H1 (cell line): Measurements from ENCODE around the gene CGB7. TPM values are rescaled to one million over a fixed set of nuclear protein-coding genes. Genes with fewer than 3 reads are reported as not detected.
A peak's percentile ranks its signal among the peaks of the same experiment; 100 is the strongest.

Experiments
- CTCF ChIA-PET: fragments of 300-600 bp; sonication (Branson Sonifier 250); formaldehyde crosslinking; loops from one replicate; lab custom pipeline; 2021; ENCODE audit not compliant: partially characterized antibody; lab: Charles Lee
- POLR2A ChIA-PET: fragments of 300-600 bp; sonication (Branson Sonifier 250); formaldehyde crosslinking; loops from one replicate; lab custom pipeline; 2021; ENCODE audit warnings: inconsistent platforms; ENCODE audit not compliant: partially characterized antibody; lab: Charles Lee
- DNase-seq, 2 experiments: peaks; one replicate each; pipeline versions ENCODE4 v3.0.0 to v3.0.0-alpha.2; 2010 to 2022; ENCODE audit warnings: low spot score in 2 of 2, low read depth in 1 of 2, mixed read lengths in 1 of 2
- FAIRE-seq: peaks from 2 replicates; lab custom pipeline; 2011; peaks lifted over from hg19 to GRCh38; lab: Jason Lieb, UNC
- H2AFZ ChIP-seq: 2 replicates; pipeline ENCODE4 v1.8.1; 2012; ENCODE audit warnings: low read length, inconsistent platforms
- H2AK5ac ChIP-seq: 2 replicates; pipeline ENCODE4 v1.6.1; 2013; ENCODE audit warnings: low read depth, low read length
- H2BK120ac ChIP-seq: replicated peaks from 2 replicates; pipeline ENCODE3; 2013; ENCODE audit warnings: low read depth, low read length, inconsistent platforms
- H2BK12ac ChIP-seq: 2 replicates; pipeline ENCODE4 v1.6.1; 2013; ENCODE audit warnings: low read depth, low read length
- H2BK15ac ChIP-seq: 2 replicates; pipeline ENCODE4 v1.6.1; 2013; ENCODE audit warnings: low read length
- H2BK20ac ChIP-seq: 2 replicates; pipeline ENCODE4 v1.6.1; 2013; ENCODE audit warnings: low read length
- H2BK5ac ChIP-seq: 2 replicates; pipeline ENCODE4 v1.6.1; 2013; ENCODE audit warnings: low read depth, low read length
- H3K14ac ChIP-seq: 2 replicates; pipeline ENCODE4 v1.6.1; 2013; ENCODE audit warnings: inconsistent platforms; ENCODE audit not compliant: insufficient read length
- H3K18ac ChIP-seq: 2 replicates; pipeline ENCODE4 v1.6.1; 2013; ENCODE audit warnings: low read length; ENCODE audit errors: extremely low read depth
- H3K23ac ChIP-seq: 2 replicates; pipeline ENCODE4 v1.6.1; 2013; ENCODE audit warnings: inconsistent platforms; ENCODE audit not compliant: insufficient read length
- H3K23me2 ChIP-seq: 2 replicates; pipeline ENCODE4 v1.6.1; 2013; ENCODE audit warnings: low read depth, low read length
- H3K27ac ChIP-seq: 2 replicates; pipeline ENCODE4 v1.6.1; 2011; ENCODE audit warnings: low read depth, low read length, inconsistent platforms
- H3K27me3 ChIP-seq, 4 experiments: replicated peaks in 1 of 4; 1 replicate in 1 of 4; 2 replicates in 3 of 4; pipeline versions ENCODE4 v1.6.1 to v1.8.1; 2011 to 2013; ENCODE audit warnings: low read length in 3 of 4, mild to moderate bottlenecking in 3 of 4, inconsistent platforms in 2 of 4, mixed read lengths in 2 of 4, moderate library complexity in 1 of 4; ENCODE audit not compliant: control insufficient read depth in 3 of 4, insufficient read depth in 3 of 4; ENCODE audit errors: extremely low read depth in 1 of 4
- H3K36me3 ChIP-seq, 4 experiments: 2 replicates each; pipeline versions ENCODE4 v1.6.1 to v1.8.1; 2011 to 2013; ENCODE audit warnings: mild to moderate bottlenecking in 4 of 4, low read length in 3 of 4, moderate library complexity in 2 of 4, control low read depth in 1 of 4, inconsistent platforms in 1 of 4; ENCODE audit not compliant: insufficient read depth in 4 of 4, control insufficient read depth in 2 of 4
- H3K4ac ChIP-seq: replicated peaks from 2 replicates; pipeline ENCODE3; 2013; ENCODE audit warnings: low read length, low read depth, mixed read lengths, inconsistent platforms; ENCODE audit not compliant: insufficient read length
- H3K4me1 ChIP-seq, 4 experiments: replicated peaks in 1 of 4; 1 replicate in 1 of 4; 2 replicates in 3 of 4; pipeline versions ENCODE4 v1.6.1 to v1.8.1; 2011 to 2013; ENCODE audit warnings: low read length in 3 of 4, inconsistent platforms in 2 of 4, mixed read lengths in 1 of 4; ENCODE audit not compliant: insufficient read depth in 4 of 4, control insufficient read depth in 3 of 4
- H3K4me2 ChIP-seq, 2 experiments: 2 replicates each; pipeline versions ENCODE4 v1.6.1 to v1.8.1; 2011 to 2013; ENCODE audit warnings: low read depth in 2 of 2, low read length in 2 of 2, control low read depth in 1 of 2, inconsistent platforms in 1 of 2, mild to moderate bottlenecking in 1 of 2; ENCODE audit not compliant: insufficient read depth in 1 of 2
- H3K4me3 ChIP-seq, 4 experiments: fragments of 200-600, 300-600 bp in 1 of 4; sonication (generic), shearing (Covaris generic), sonication (Bioruptor Twin) in 1 of 4; 2 replicates each; pipeline versions ENCODE4 v1.5.1 to v1.8.1; 2011 to 2016; ENCODE audit warnings: low read length in 4 of 4, low read depth in 3 of 4, control low read depth in 2 of 4, inconsistent platforms in 2 of 4, mild to moderate bottlenecking in 2 of 4, mixed read lengths in 1 of 4, moderate library complexity in 1 of 4; ENCODE audit not compliant: insufficient read depth in 2 of 4; ENCODE audit errors: extremely low read depth in 1 of 4
- H3K56ac ChIP-seq: replicated peaks from 2 replicates; pipeline ENCODE3; 2013; ENCODE audit warnings: low read depth, mild to moderate bottlenecking, mixed read lengths, low read length, inconsistent platforms; ENCODE audit not compliant: insufficient read length
- H3K79me1 ChIP-seq: 2 replicates; pipeline ENCODE4 v1.6.1; 2013; ENCODE audit warnings: low read depth, low read length, control low read depth
- H3K79me2 ChIP-seq, 2 experiments: 2 replicates each; pipeline versions ENCODE4 v1.6.1 to v1.8.1; 2012 to 2013; ENCODE audit warnings: low read length in 2 of 2, mild to moderate bottlenecking in 2 of 2, inconsistent platforms in 1 of 2; ENCODE audit not compliant: insufficient read depth in 2 of 2, control insufficient read depth in 1 of 2
- H3K9ac ChIP-seq, 4 experiments: replicated peaks in 1 of 4; 1 replicate in 1 of 4; 2 replicates in 3 of 4; pipeline versions ENCODE4 v1.6.1 to v1.8.1; 2011 to 2013; ENCODE audit warnings: low read depth in 3 of 4, low read length in 3 of 4, control low read depth in 2 of 4, mild to moderate bottlenecking in 2 of 4, moderate library complexity in 2 of 4, inconsistent platforms in 1 of 4; ENCODE audit errors: extremely low read depth in 1 of 4
- H3K9me3 ChIP-seq, 2 experiments: 2 replicates each; pipeline versions ENCODE4 v1.6.1 to v1.8.1; 2012 to 2013; ENCODE audit warnings: mild to moderate bottlenecking in 2 of 2, moderate library complexity in 2 of 2, control low read depth in 1 of 2, inconsistent platforms in 1 of 2, low read depth in 1 of 2, low read length in 1 of 2, mixed read lengths in 1 of 2; ENCODE audit not compliant: insufficient read depth in 2 of 2
- H4K20me1 ChIP-seq, 2 experiments: replicated peaks in 1 of 2; 2 replicates each; pipeline versions ENCODE3 to v1.8.1; 2011 to 2013; ENCODE audit warnings: inconsistent platforms in 2 of 2, low read length in 2 of 2, mild to moderate bottlenecking in 1 of 2; ENCODE audit not compliant: insufficient read depth in 2 of 2, control insufficient read depth in 1 of 2
- H4K5ac ChIP-seq: 2 replicates; pipeline ENCODE4 v1.6.1; 2013; ENCODE audit warnings: low read length, low read depth, mixed read lengths, inconsistent platforms; ENCODE audit not compliant: insufficient read length
- H4K8ac ChIP-seq: 2 replicates; pipeline ENCODE4 v1.8.0; 2013; ENCODE audit warnings: mild to moderate bottlenecking, moderate library complexity, low read length, inconsistent platforms; ENCODE audit not compliant: insufficient read depth; ENCODE audit errors: extremely low read depth
- H4K91ac ChIP-seq: replicated peaks from 2 replicates; pipeline ENCODE3; 2013; ENCODE audit warnings: low read length, mixed read lengths, inconsistent platforms; ENCODE audit not compliant: insufficient read length
- ASH2L ChIP-seq: fragments of 200-600, 300-600 bp; sonication (generic); IDR thresholded peaks from one replicate; pipeline ENCODE4 v1.7.1; 2017; ENCODE audit warnings: low read length
- BACH1 ChIP-seq: IDR thresholded peaks from 2 replicates; pipeline ENCODE4 v1.6.1; 2012; ENCODE audit warnings: low read length, improper control_type of control experiment
- BRCA1 ChIP-seq: IDR thresholded peaks from 2 replicates; pipeline ENCODE4 v1.6.1; 2012; ENCODE audit warnings: low read depth, low read length, improper control_type of control experiment
- CBX5 ChIP-seq: fragments of 300-800, 300-1000 bp; sonication (generic); IDR thresholded peaks from 2 replicates; pipeline ENCODE4 v1.7.1; 2016; ENCODE audit warnings: antibody characterized with exemption, low read length, low read depth
- CBX8 ChIP-seq: fragments of 300-800, 300-1000 bp; sonication (generic); IDR thresholded peaks from 2 replicates; pipeline ENCODE4 v1.7.1; 2016; ENCODE audit warnings: low read depth, low read length, borderline replicate concordance
- CEBPB ChIP-seq: IDR thresholded peaks from 2 replicates; pipeline ENCODE4 v1.6.1; 2012; ENCODE audit warnings: low read depth, low read length
- CTBP2 ChIP-seq: IDR thresholded peaks from 2 replicates; pipeline ENCODE4 v1.7.0; 2011; ENCODE audit warnings: borderline replicate concordance, mild to moderate bottlenecking, moderate library complexity, mixed read lengths, low read length; ENCODE audit not compliant: insufficient read depth, insufficient read length
- GABPA ChIP-seq: IDR thresholded peaks from 2 replicates; pipeline ENCODE4 v1.6.1; 2011; ENCODE audit warnings: mild to moderate bottlenecking, low read length, moderate library complexity, borderline replicate concordance; ENCODE audit not compliant: insufficient read depth
- NANOG ChIP-seq: IDR thresholded peaks from 2 replicates; pipeline ENCODE4 v1.6.1; 2011; ENCODE audit warnings: low read length, low read depth, mild to moderate bottlenecking, inconsistent platforms; ENCODE audit not compliant: insufficient read depth, poor library complexity, severe bottlenecking
- POLR2A ChIP-seq, 2 experiments: IDR thresholded peaks; 1 replicate in 1 of 2; 2 replicates in 1 of 2; pipeline ENCODE4 v1.6.1; 2011; ENCODE audit warnings: low read depth in 2 of 2, low read length in 2 of 2, mild to moderate bottlenecking in 2 of 2; ENCODE audit errors: control extremely low read depth in 1 of 2
- RXRA ChIP-seq: IDR thresholded peaks from 2 replicates; pipeline ENCODE4 v1.6.1; 2011; ENCODE audit warnings: low read depth, mild to moderate bottlenecking, low read length, moderate library complexity; ENCODE audit not compliant: insufficient read depth
- SIX5 ChIP-seq: IDR thresholded peaks from 2 replicates; pipeline ENCODE4 v1.6.1; 2011; ENCODE audit warnings: mild to moderate bottlenecking, low read depth, low read length
- TAF1 ChIP-seq: IDR thresholded peaks from 2 replicates; pipeline ENCODE4 v1.6.1; 2011; ENCODE audit warnings: mild to moderate bottlenecking, low read depth, low read length
- YY1 ChIP-seq: IDR thresholded peaks from 2 replicates; pipeline ENCODE4 v1.6.1; 2011; ENCODE audit warnings: low read depth, mild to moderate bottlenecking, low read length
- ZNF274 ChIP-seq: IDR thresholded peaks from 2 replicates; pipeline ENCODE4 v1.7.0; 2012; ENCODE audit warnings: low read length, borderline replicate concordance; ENCODE audit errors: extremely low read depth
- WGBS, 2 experiments: shearing (Covaris generic) in 1 of 2; methylation state at CpG; one replicate each; pipeline versions ENCODE4 v1.1.6 to v1.1.7; 2013 to 2015; ENCODE audit warnings: low lambda C conversion rate in 2 of 2, mixed read lengths in 2 of 2, inconsistent platforms in 1 of 2, low coverage in 1 of 2, missing lambda C conversion rate in 1 of 2; ENCODE audit not compliant: insufficient replicate concordance in 2 of 2, insufficient coverage in 1 of 2, insufficient read length in 1 of 2; ENCODE audit errors: extremely low coverage in 1 of 2, missing lambda C conversion rate in 1 of 2; 5-methylcytosine and 5-hydroxymethylcytosine counted together
- polyA plus RNA-seq, 7 experiments: library from polyadenylated mRNA; depleted of rRNA in 3 of 7; stranded (reverse) in 5 of 7; unstranded in 2 of 7; fragments of >200 nt in 5 of 7; fragments of 200-250 nt in 2 of 7; gene quantifications; 1 replicate in 5 of 7; 2 replicates in 1 of 7; 4 replicates in 1 of 7; pipeline versions ENCODE4 v1.2.1 to v1.2.3, GENCODE V29; 2011 to 2013; ENCODE audit warnings: missing spikeins in 2 of 7, mixed read lengths in 2 of 7
- total RNA-seq: library from RNA; stranded (reverse); fragmentation: NEBNext Ultra II Directional; extraction: Animal tissue kit (Norgen Biotek cat#: 25700); gene quantifications from 2 replicates; pipeline ENCODE4 v1.2.1, GENCODE V29; 2021

Gene CGB7
- total and polyA plus RNA-seq, 2 of the 8 experiments (the other 6 are each of a cell fraction or from before 2014, with no cell fraction given), result 1.2 to 2.2 TPM

- H3K36me3 ChIP-seq, result peaks cover 33 to 75% (median 64%) of the 10 kb centered on the region in 4 experiments
- H3K4me3 ChIP-seq, result no peak overlapping the region
- no peak overlapping the region for H3K4me2 ChIP-seq
- no peak overlapping the region for H2AK5ac ChIP-seq
- H3K23me2 ChIP-seq, result no peaks in the 10 kb centered on the region
- H2BK120ac ChIP-seq, result no peak overlapping the region
- H3K79me1 ChIP-seq, result peaks cover 19% of the 10 kb centered on the region
- H2AFZ ChIP-seq, result no peak overlapping the region
- H4K5ac ChIP-seq, result no peak overlapping the region
- DNase-seq, result no peak
- POLR2A ChIA-PET, result interaction anchor here (2.0 to 10.1 kb wide), 3 partner anchors 10 to 15 kb away, joined by 5 to 67 read pairs (median 7); partner anchors contain the start of gene LIN7B
- no peak overlapping the region for H3K14ac ChIP-seq
- CTCF ChIA-PET, result interaction anchor here (0.6 to 3.8 kb wide), 5 partner anchors 13 to 108 kb away, joined by 4 to 38 read pairs (median 5); no protein-coding TSS in a partner anchor
- no peak overlapping the region for H3K56ac ChIP-seq
- no peak overlapping the region for H3K9ac ChIP-seq
- peak overlapping the region; percentile 24; the same call in 1 of the 2 replicates for H2BK5ac ChIP-seq
- no peak overlapping the region for H3K23ac ChIP-seq
- H2BK20ac ChIP-seq, result no peak overlapping the region
- no peak overlapping the region for H3K27ac ChIP-seq
- no peaks in the 10 kb centered on the region for H3K4me1 ChIP-seq
- H3K27me3 ChIP-seq, result no peaks in the 10 kb centered on the region
- H3K4ac ChIP-seq, result no peak overlapping the region
- 94% methylated on average over 10 of the region's 12 CpGs; no CpG with 5 or more reads in 1 of the 2 experiments for WGBS, 2 experiments
- no peak for FAIRE-seq
- H3K9me3 ChIP-seq, result no peaks in the 10 kb centered on the region
- no peak overlapping the region for H2BK12ac ChIP-seq
- peaks cover 17 to 30% of the 10 kb centered on the region in 2 experiments for H4K20me1 ChIP-seq
- no peak overlapping the region for H3K18ac ChIP-seq
- H4K8ac ChIP-seq, result no peak overlapping the region
- H3K79me2 ChIP-seq, result peaks cover 0 to 21% of the 10 kb centered on the region in 2 experiments; a peak in 1 of 4 replicates
- H4K91ac ChIP-seq, result no peak overlapping the region
- H2BK15ac ChIP-seq, result no peak overlapping the region
- TF ChIP-seq TAF1, result no peak
- no peak for TF ChIP-seq CBX5
- TF ChIP-seq CEBPB, result no peak
- TF ChIP-seq CBX8, result no peak
- TF ChIP-seq BRCA1, result no peak
- TF ChIP-seq BACH1, result no peak
- no peak for TF ChIP-seq RXRA
- TF ChIP-seq NANOG, result no peak
- TF ChIP-seq YY1, result no peak
- TF ChIP-seq GABPA, result no peak
- no peak for TF ChIP-seq ZNF274
- TF ChIP-seq ASH2L, result no peak
- no peak for TF ChIP-seq CTBP2
- TF ChIP-seq SIX5, result no peak
- no peak for TF ChIP-seq POLR2A (IDR thresholded peaks at IDR 0.05; ENCODE audit: control extremely low read depth in 1 of 2, low read depth in 2 of 2, low read length in 2 of 2)
Observed at GRCh38 chr19:49101160-49101559, 43.6 kb upstream of the CGB7 start.
